ENCODE measurements around the gene SMIM1.
"Not testable (repeated sequence)": the region's sequence is repeated elsewhere in the genome, so short reads cannot be mapped to it uniquely, and the experiment has no call there.

SMIM1 gene

DNA sequence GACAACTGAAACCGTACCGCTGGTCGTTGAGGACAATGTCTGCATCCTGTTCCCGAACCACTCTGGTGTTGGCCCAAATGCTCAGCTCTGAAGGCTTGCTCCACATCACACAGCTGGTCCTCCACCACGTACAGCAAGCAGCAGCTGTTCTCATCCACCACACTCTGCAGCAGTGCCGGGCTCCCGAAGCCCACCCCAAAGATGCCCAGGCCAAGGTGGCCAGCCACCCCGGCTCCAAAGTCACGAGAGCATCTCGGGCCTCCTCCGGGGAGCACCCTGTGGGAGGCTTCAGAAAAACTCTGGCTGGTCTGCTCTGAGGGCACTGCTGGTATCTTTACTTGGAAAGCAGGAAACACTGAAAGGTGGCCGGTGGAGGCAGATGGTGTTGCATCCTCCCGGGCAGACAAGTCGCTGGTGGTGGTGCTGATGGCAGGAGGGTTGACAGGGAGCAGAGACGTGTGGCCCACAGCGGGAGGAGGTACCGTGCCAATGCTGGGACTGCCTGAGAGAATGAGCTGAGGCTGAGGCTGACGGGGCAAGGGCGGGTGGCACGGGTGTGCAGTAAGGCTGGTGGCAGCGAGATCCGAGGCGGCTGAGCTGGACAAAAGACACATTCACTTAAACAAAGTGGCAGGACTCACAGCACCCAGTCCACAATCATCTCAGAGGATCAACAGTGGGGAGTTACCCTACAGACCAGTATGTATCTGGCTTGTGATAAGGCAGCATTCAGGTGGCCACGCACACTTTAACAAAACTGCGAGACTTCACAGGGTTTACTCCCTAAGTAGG, 26.8 kb upstream of the SMIM1 start:
- DNase-seq (ENCODE audit: low spot score) = no peak
- POLR2A ChIA-PET (ENCODE audit: low non-redundant PET) = no interaction called here
- CTCF ChIA-PET = no interaction called here
- TF ChIP-seq, protein P1, sequence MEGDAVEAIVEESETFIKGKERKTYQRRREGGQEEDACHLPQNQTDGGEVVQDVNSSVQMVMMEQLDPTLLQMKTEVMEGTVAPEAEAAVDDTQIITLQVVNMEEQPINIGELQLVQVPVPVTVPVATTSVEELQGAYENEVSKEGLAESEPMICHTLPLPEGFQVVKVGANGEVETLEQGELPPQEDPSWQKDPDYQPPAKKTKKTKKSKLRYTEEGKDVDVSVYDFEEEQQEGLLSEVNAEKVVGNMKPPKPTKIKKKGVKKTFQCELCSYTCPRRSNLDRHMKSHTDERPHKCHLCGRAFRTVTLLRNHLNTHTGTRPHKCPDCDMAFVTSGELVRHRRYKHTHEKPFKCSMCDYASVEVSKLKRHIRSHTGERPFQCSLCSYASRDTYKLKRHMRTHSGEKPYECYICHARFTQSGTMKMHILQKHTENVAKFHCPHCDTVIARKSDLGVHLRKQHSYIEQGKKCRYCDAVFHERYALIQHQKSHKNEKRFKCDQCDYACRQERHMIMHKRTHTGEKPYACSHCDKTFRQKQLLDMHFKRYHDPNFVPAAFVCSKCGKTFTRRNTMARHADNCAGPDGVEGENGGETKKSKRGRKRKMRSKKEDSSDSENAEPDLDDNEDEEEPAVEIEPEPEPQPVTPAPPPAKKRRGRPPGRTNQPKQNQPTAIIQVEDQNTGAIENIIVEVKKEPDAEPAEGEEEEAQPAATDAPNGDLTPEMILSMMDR (conservative IDR thresholded peaks at IDR 0.05; ENCODE audit: low read depth) = no peak
- peak overlapping the region; percentile 65 for H3K27ac ChIP-seq

DNA sequence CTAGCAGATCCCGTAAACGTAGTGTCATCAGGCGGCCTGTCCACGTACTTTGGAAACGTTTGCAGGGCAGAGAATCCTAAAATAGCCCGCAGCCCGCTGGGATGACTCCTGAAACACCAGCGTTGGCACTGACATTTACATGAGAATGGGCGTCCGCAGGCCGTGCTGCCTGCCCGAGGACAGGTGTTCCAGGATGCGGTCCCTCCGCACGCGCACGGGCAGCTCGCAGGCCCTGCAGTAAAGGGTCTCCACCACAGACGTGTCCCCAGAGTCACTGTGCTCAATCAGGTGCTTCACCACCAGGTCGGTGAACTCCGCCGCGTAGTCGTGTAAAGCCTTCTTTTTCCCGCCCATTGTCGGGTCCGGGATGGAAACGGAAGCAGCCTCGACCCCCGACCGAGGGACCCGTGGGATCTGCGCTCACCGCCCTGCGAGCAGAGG, 26.1 kb upstream of the SMIM1 start:
- no peak for DNase-seq (ENCODE audit: low spot score)
- ChIA-PET CTCF (no interaction called here), POLR2A (ENCODE audit: low non-redundant PET) (no interaction called here)
- TF ChIP-seq, protein P1 (conservative IDR thresholded peaks at IDR 0.05; ENCODE audit: low read depth) = no peak
- H3K27ac ChIP-seq = peak overlapping the region; percentile 65

DNA sequence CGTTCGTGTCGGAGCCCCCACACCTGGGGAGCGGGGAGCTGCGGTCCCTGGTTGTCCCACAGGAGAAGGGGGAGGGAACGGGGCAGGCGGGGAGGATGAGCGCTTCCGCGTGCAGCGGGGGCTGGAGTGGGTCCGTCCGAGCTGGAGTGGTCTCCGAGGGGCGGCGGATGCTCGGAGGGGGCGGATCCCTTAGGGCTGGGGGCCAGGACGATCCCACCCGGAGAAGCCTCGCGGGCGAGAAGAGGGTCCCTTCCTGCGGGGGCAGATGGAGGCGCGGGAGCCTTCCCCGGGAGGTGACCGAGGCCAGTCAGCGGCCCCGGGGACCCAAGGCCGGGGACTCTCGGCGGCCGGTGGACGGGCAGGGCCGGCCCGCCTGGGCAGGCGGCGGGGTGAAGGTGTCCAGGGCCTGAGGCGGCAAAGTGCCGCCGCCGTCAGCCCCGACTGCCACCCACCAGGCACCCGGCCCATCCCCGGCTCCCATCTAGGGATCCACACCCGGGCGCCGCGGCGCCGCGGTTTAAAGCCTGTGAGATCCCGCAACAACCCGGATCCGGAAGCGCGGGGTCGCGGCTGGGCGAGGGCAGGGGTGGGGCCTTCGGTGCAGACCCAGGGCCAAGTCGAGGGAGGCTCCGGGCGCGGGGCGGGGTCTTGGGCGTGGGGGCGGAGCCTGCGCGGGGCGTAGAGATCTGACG, 25.6 kb upstream of the SMIM1 start:
- ChIA-PET CTCF (no interaction called here), POLR2A (ENCODE audit: low non-redundant PET) (no interaction called here)
- DNase-seq (ENCODE audit: low spot score) = peak; percentile 90
- H3K27ac ChIP-seq = peak overlapping the region; percentile 65
- TF ChIP-seq, protein P1 (conservative IDR thresholded peaks at IDR 0.05; ENCODE audit: low read depth) = no peak

DNA sequence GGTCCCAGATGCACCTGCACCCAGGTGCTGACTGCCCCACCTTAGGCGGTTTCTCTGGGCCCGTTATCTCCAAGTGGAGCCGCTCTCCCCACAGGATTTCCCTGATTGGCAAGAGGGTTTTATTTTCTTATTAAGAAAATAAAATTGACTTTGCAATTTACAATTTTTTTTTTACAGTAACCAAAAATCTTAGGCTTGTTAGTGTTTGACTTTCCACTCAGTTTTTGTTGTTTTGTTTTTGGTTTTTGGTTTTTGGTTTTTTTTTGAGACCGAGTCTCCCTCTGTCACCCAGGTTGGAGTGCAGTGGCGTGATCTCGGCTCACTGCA, 25.1 kb upstream of the SMIM1 start:
- no peak for DNase-seq (ENCODE audit: low spot score)
- TF ChIP-seq, protein P1 (conservative IDR thresholded peaks at IDR 0.05; ENCODE audit: low read depth) = no peak
- H3K27ac ChIP-seq = no peak overlapping the region
- ChIA-PET CTCF (no interaction called here), POLR2A (ENCODE audit: low non-redundant PET) (no interaction called here)

DNA sequence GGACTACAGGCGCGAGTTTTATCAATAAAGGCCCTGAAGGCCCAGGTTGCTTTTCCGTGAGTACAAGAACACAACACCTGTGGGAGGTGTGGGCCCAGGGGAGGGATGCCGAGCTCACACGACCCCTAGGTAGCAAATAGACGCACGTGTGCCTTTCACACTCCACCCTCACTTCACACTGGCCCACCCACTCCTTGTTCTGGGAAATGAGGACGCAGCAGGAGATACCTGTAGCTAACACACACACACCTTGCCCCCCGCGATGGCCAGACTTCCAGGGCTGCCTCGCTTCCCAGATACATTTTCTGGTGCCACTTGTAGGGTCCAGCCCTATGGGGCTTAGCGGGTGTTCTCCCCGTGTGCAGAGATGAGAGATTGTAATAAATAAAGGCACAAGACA, 24.6 kb upstream of the SMIM1 start:
- ChIA-PET POLR2A (ENCODE audit: low non-redundant PET) (no interaction called here), CTCF (no interaction called here)
- no peak overlapping the region for H3K27ac ChIP-seq
- no peak for DNase-seq (ENCODE audit: low spot score)
- TF ChIP-seq, protein P1 (conservative IDR thresholded peaks at IDR 0.05; ENCODE audit: low read depth) = no peak

DNA sequence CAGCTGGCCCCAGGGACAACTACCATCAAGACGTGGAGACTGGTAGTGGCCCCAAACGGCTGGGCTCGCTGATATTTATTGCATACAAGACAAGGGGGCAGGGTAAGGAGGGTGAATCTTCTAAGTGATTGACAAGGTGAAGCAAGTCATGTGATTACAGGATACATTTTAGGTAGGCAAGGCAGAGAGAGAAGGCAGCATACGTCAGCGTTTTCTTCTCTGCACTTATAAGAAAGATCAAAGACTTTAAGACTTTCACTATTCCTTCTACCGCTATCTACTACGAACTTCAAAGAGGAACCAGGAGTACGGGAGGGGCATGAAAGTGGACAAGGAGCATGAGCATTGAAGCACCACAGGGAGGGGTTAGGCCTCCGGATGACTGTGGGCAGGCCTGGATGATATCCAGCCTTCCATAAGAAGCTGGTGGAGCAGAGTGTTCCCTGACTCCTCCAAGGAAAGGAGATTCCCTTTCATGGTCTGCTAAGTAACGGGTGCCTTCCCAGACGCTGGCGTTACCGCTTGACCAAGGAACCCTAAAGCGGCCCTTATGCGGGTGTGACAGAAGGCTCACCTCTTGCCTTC, 24.1 kb upstream of the SMIM1 start:
- CTCF ChIA-PET = interaction anchor here (0.7 kb wide), 1 partner anchor 1229 kb away, joined by 3 read pairs; no protein-coding TSS in a partner anchor
- H3K27ac ChIP-seq; DNase-seq (ENCODE audit: low spot score); POLR2A ChIA-PET (ENCODE audit: low non-redundant PET): not testable (repeated sequence)

DNA sequence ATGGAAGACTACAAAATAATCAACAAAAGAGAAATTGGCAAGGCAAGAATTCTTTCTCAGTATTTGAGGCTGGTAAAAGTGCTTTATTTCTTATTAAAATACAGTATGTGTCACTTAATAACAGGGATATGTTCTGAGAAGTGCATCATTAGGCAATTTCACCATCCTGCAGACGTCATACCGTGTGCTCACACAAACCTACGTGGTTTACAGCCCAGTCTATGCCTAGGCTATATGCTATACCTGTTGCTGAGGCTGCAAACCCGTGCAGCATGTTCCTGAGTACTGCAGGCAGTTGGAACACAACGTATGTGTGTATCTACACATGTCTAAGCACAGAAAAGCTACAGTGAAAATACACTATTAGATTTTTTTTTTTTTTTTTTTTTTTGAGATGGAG, 23.0 kb upstream of the SMIM1 start:
- POLR2A ChIA-PET (ENCODE audit: low non-redundant PET) = no interaction called here
- CTCF ChIA-PET = no interaction called here
- DNase-seq (ENCODE audit: low spot score) = no peak

More for the DNA sequence above, 23.0 kb upstream of the SMIM1 start:
- H3K27ac ChIP-seq = no peak overlapping the region
- TF ChIP-seq, protein P1 (conservative IDR thresholded peaks at IDR 0.05; ENCODE audit: low read depth) = no peak
